Measurements from ENCODE around the gene VWA3A.
"Not testable (repeated sequence)": the region's sequence is repeated elsewhere in the genome, so short reads cannot be mapped to it uniquely, and the experiment has no call there.

The VWA3A gene, protein sequence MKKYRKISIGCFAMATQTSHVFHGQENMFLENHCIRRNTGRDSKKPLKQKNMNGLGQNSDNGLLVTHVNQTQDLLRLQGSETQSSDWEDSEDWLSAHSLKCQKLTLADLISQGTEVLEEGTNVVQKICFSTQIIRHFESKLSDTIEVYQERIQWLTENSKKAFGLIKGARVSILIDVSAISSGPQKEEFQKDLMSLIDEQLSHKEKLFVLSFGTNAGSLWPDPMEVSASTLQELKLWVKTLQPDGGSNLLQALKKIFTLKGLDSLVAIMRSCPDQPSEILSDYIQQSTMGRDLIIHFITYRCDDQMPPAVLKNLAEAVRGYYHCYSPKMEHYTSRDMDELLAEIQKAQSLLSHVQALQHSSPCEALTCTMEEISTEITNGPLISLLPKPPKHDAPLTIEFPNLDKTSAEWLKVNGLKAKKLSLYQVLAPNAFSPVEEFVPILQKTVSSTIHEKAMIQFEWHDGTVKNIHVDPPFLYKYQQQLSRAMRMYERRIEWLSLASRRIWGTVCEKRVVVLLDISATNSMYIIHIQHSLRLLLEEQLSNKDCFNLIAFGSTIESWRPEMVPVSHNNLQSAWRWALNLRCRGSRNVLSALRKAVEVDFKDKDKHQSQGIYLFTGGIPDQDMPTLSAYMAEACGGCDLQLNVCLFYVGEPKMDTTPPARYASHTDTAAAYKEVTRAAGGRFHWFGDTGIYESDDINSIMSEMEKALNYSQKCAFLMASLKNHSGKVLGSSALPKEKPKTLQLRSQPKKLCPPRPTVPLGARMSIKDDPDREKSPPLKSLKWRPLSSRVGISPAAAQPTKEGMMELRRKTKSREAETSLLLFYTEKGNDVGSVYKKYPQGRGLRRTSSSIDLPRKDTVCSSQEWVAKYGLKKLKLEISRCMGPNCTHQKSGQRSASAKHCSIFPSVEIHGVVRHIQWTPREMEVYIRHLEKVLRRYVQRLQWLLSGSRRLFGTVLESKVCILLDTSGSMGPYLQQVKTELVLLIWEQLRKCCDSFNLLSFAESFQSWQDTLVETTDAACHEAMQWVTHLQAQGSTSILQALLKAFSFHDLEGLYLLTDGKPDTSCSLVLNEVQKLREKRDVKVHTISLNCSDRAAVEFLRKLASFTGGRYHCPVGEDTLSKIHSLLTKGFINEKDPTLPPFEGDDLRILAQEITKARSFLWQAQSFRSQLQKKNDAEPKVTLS

DNA sequence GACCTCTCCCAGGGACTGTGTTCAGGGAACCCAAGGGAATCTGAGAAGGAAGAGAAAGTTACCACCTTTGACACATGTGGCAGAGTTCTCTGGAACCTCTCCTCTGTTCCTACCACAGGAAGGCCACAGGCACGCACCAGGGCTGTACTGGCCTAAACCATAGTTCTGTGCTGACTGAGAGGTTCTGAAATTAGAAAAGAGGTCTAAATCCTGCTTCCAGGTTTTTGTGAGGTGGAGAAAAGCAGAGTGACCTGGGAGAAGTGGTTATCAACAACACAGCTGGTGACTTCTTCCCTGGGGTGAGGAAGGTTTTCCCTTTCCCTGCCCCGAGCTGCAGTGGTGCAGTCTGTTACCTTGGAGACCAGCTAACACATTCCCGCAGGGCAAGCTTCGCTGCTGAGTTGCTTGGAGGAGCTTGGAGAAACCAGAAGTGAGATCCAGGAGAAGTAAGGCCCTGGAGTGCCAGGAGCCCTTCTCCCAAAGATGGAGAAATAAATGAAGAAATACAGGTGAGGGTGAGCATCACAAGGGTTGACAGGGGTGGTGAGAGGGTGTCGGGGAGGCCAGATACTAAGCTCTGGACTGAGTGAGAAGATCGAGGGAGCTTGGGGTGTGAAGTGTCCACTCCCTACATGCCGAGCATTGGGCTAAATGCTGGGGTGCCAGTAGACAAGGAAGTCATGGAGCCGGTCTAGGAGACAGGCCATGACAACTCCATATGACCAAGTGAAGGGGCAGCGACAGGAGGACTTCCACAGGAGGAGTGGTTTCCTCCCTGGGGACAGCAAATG lies at the start of gene VWA3A:
Gene VWA3A, plus strand, starts transcription at position 399 of the 791 bp plus-strand sequence. Its CDS starts 97 bp downstream, at position 496.
- Mint-ChIP-seq H3K4me3 (no peak within 1 kb of the TSS), H3K27ac (peak within 1 kb of the TSS; percentile 42), H3K4me1 (peaks cover 0 to 10% of the 10 kb centered on the region in 2 donors), H3K27me3 (peaks cover 5 to 6% of the 10 kb centered on the region in 2 donors), H3K36me3 (peaks cover 2 to 4% of the 10 kb centered on the region in 2 donors), H3K9me3 (no peaks in the 10 kb centered on the region)
- DNase-seq, result no peak
- no peak for ATAC-seq (replicated peaks)

GRCh38 chr16:22043882-22044281 lies 48.5 kb upstream of the VWA3A start:
- not testable (repeated sequence) for H3K27ac Mint-ChIP-seq; H3K9me3 Mint-ChIP-seq; DNase-seq; H3K27me3 Mint-ChIP-seq; H3K36me3 Mint-ChIP-seq; H3K4me3 Mint-ChIP-seq; ATAC-seq (replicated peaks)
- H3K4me1 Mint-ChIP-seq, result peaks cover 7 to 13% of the 10 kb centered on the region in 2 donors

DNA sequence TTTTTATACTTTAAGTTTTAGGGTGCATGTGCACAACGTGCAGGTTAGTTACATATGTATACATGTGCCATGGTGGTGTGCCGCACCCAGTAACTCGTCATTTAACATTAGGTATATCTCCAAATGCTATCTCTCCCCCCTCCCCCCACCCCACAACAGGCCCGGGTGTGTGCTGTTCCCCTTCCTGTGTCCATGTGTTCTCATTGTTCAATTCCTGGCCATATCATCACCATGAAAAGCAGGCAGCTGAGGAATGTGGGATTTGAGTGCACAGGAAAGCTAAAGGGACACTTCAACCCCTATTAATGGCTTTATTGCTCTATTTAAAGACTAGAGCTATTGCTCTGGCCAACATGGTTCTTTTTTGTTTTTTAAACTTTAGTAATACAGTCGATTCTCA lies 46.5 kb upstream of the VWA3A start:
- not testable (repeated sequence) for H3K9me3 Mint-ChIP-seq; ATAC-seq (replicated peaks); H3K27ac Mint-ChIP-seq; DNase-seq; H3K36me3 Mint-ChIP-seq; H3K4me3 Mint-ChIP-seq; H3K27me3 Mint-ChIP-seq
- H3K4me1 Mint-ChIP-seq, result peaks cover 7 to 13% of the 10 kb centered on the region in 2 donors

DNA sequence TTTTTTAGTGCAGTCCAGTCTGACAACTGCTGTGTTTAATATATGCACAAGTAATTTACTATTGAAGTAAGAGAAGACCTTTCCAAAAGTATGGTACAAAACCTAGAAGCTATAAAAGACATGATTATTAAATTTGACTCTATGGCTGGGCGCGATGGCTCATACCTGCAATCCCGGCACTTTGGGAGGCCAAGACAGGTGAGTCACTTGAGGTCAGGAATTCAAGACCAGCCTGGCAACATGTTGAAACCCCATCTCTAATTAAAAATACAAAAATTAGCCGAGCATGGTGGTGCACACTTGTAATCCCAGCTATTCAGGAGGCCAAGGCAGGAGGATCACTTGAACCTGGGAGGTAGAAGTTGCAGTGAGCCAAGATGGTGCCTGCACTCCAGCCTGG lies 41.4 kb upstream of the VWA3A start:
- no peaks in the 10 kb centered on the region for H3K9me3 Mint-ChIP-seq
- no peak overlapping the region for H3K27ac Mint-ChIP-seq
- H3K27me3 Mint-ChIP-seq, result no peaks in the 10 kb centered on the region
- no peak overlapping the region for H3K4me3 Mint-ChIP-seq
- no peak for DNase-seq
- peaks cover 14 to 17% of the 10 kb centered on the region in 2 donors for H3K4me1 Mint-ChIP-seq
- H3K36me3 Mint-ChIP-seq, result peaks cover 0 to 4% of the 10 kb centered on the region in 2 donors
- ATAC-seq (replicated peaks), result no peak

DNA sequence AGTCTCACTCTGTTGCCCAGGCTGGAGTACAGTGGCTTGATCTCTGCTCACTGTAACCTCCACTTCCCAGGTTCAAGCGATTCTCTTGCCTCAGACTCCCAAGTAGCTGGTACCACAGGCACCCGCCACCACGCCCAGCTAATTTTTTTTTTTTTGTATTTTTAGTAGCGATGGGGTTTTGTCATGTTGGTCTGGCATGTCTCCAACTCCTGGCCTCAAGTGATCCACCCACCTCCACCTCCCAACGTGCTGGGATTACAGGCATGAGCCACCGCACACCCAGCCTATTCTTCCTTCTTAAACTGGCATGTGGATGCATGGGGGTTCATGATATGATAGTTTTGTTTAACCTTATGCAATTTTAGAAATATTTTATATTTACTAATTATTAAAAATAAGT lies 39.4 kb upstream of the VWA3A start:
- ATAC-seq (replicated peaks) (no peak), DNase-seq (no peak)
- Mint-ChIP-seq H3K27ac (no peak overlapping the region), H3K4me3 (no peak overlapping the region), H3K9me3 (no peaks in the 10 kb centered on the region), H3K4me1 (peaks cover 11 to 17% of the 10 kb centered on the region in 2 donors), H3K27me3 (no peaks in the 10 kb centered on the region), H3K36me3 (peaks cover 5 to 13% of the 10 kb centered on the region in 2 donors)

GRCh38 chr16:22053921-22054341 lies 38.4 kb upstream of the VWA3A start:
- ATAC-seq (replicated peaks) (peak in 1 of 2 donors; percentile 45), DNase-seq (no peak)
- H3K27ac Mint-ChIP-seq, result no peak overlapping the region
- H3K4me3 Mint-ChIP-seq, result no peak overlapping the region
- peaks cover 16 to 23% of the 10 kb centered on the region in 2 donors for H3K4me1 Mint-ChIP-seq
- H3K9me3 Mint-ChIP-seq, result peaks cover 4 to 5% of the 10 kb centered on the region in 2 donors
- H3K27me3 Mint-ChIP-seq, result no peaks in the 10 kb centered on the region
- peaks cover 9 to 19% of the 10 kb centered on the region in 2 donors for H3K36me3 Mint-ChIP-seq

- ATAC-seq (replicated peaks) (peak; percentile 41 to 63), DNase-seq (no peak)
- H3K36me3 Mint-ChIP-seq, result peaks cover 9 to 27% of the 10 kb centered on the region in 2 donors
- no peak overlapping the region for H3K27ac Mint-ChIP-seq
- H3K27me3 Mint-ChIP-seq, result no peaks in the 10 kb centered on the region
- H3K4me3 Mint-ChIP-seq, result no peak overlapping the region
- peaks cover 4 to 5% of the 10 kb centered on the region in 2 donors for H3K9me3 Mint-ChIP-seq
- peaks cover 20 to 30% of the 10 kb centered on the region in 2 donors for H3K4me1 Mint-ChIP-seq
These were observed 37.3 kb upstream of the VWA3A start for GRCh38 chr16:22054847-22055590.

DNA sequence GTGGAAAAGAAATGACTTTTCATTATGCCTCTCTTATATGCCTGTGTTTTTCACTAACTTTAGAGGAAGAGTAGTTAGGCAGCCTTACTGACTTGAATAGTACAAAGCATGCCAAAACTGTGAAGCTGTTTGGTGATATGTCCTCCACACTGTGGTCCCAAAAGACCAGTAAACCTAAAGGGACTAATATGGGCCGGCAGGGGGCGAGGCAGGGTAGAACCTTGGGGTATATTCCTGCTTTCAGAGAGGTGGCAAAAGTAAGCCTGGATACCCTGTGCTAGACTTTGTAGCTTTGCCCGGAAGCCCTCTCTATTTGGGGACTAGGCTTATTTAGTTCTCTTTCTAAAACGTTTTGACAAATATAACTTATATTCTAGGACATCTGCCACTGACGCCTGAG lies 36.5 kb upstream of the VWA3A start:
- Mint-ChIP-seq H3K27me3 (no peaks in the 10 kb centered on the region), H3K4me3 (no peak overlapping the region), H3K4me1 (peaks cover 20 to 30% of the 10 kb centered on the region in 2 donors), H3K9me3 (peaks cover 4 to 5% of the 10 kb centered on the region in 2 donors), H3K36me3 (peaks cover 9 to 27% of the 10 kb centered on the region in 2 donors), H3K27ac (no peak overlapping the region)
- ATAC-seq (replicated peaks), result no peak
- no peak for DNase-seq

DNA sequence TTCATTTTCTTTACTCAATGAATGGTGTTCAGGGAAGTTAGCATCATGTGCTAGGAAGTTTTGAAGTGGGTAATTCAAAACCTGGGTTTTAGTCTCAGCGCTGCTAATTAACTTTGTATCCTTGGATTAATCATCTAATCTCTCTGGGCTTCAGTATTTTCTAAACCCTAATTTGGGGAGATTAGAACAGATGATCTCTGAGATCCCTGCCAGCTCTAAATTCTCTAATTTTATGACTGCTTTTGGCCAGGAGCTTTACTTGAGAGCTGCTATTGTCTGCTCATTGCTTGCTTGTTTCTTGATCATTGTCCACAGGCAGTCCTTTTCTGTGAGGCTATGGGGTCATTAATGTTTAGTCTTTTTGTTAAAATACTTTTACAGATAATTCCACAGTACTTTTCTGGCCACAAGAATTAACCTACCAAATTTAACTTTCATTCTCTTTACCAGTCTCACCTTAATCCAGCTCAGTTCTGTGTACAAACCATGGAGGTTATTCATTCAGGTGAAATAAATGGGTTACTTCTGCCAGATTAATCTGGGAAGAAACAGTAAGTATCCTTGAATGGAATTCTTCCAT lies 28.4 kb upstream of the VWA3A start:
- DNase-seq (no peak), ATAC-seq (replicated peaks) (no peak)
- Mint-ChIP-seq H3K9me3 (peaks cover 4 to 5% of the 10 kb centered on the region in 2 donors), H3K36me3 (peaks cover 20 to 24% of the 10 kb centered on the region in 2 donors), H3K27ac (no peak overlapping the region), H3K27me3 (no peaks in the 10 kb centered on the region), H3K4me1 (peaks cover 5 to 7% of the 10 kb centered on the region in 2 donors), H3K4me3 (no peak overlapping the region)

- Mint-ChIP-seq H3K27ac (no peak overlapping the region), H3K9me3 (peaks cover 4 to 5% of the 10 kb centered on the region in 2 donors), H3K27me3 (no peaks in the 10 kb centered on the region), H3K36me3 (peaks cover 16 to 20% of the 10 kb centered on the region in 2 donors), H3K4me1 (peaks cover 0 to 1% of the 10 kb centered on the region in 2 donors), H3K4me3 (no peak overlapping the region)
- DNase-seq, result no peak
- ATAC-seq (replicated peaks), result no peak
These were observed 27.1 kb upstream of the VWA3A start for GRCh38 chr16:22065252-22065651.

- ATAC-seq (replicated peaks) (no peak), DNase-seq (no peak)
- Mint-ChIP-seq H3K27ac (no peak overlapping the region), H3K4me3 (no peak overlapping the region), H3K27me3 (no peaks in the 10 kb centered on the region), H3K9me3 (peaks cover 4 to 5% of the 10 kb centered on the region in 2 donors), H3K36me3 (peaks cover 13 to 16% of the 10 kb centered on the region in 2 donors), H3K4me1 (peaks cover 0 to 5% of the 10 kb centered on the region in 2 donors)
These were observed 21.7 kb upstream of the VWA3A start for GRCh38 chr16:22070361-22071330.
